ENCODE measurements around the gene PPP1R3F. TPM values are rescaled to one million over a fixed set of nuclear protein-coding genes. Genes with fewer than 3 reads are reported as not detected.

Gene PPP1R3F
- total RNA-seq, 1 donor from 2014 or later = 5.6 TPM

GRCh38 chrX:49266523-49267445 lies 2.8 kb upstream of the PPP1R3F start:
- no peaks in the 10 kb centered on the region for H3K36me3 ChIP-seq
- peaks cover 7% of the 10 kb centered on the region for H3F3A ChIP-seq (ENCODE audit: low read depth)
- no peak overlapping the region for H2AFZ ChIP-seq (replicated peaks)
- peaks cover 14% of the 10 kb centered on the region for H3K27me3 Mint-ChIP-seq (ENCODE audit: insufficient read depth, low read depth)
- DNase-seq (ENCODE audit: low spot score) = no peak
- no peaks in the 10 kb centered on the region for H3K9me3 ChIP-seq (ENCODE audit: low read depth)
- H3K27ac Mint-ChIP-seq = no peak overlapping the region
- H3K79me2 ChIP-seq (ENCODE audit: low read depth) = peaks cover 18% of the 10 kb centered on the region
- H3K4me3 ChIP-seq = no peak overlapping the region
- peak overlapping the region; percentile 64 for H3K4me3 Mint-ChIP-seq
- H3K27ac ChIP-seq = no peak overlapping the region
- no peak overlapping the region for H3K9ac ChIP-seq
- H4K20me1 ChIP-seq (ENCODE audit: low read depth) = no peaks in the 10 kb centered on the region
- TF ChIP-seq EZH2phosphoT487 (IDR thresholded peaks at IDR 0.05) = no peak
- TF ChIP-seq CTCF (IDR thresholded peaks at IDR 0.05) = no peak
- no peak for TF ChIP-seq EZH2 (IDR thresholded peaks at IDR 0.05)
- H3K9me3 Mint-ChIP-seq = peaks cover 5% of the 10 kb centered on the region
- H3K27me3 ChIP-seq = no peaks in the 10 kb centered on the region
- peaks cover 4% of the 10 kb centered on the region for H3K36me3 Mint-ChIP-seq
- H3K4me1 Mint-ChIP-seq = peaks cover 11% of the 10 kb centered on the region
- H3K4me2 ChIP-seq = no peak overlapping the region
- peaks cover 7% of the 10 kb centered on the region for H3K4me1 ChIP-seq

- Histone ChIP-seq H3K27ac (no peak overlapping the region), H3K9me3 (ENCODE audit: low read depth) (no peaks in the 10 kb centered on the region), H3K4me3 (peak overlapping the region; percentile 62), H3K79me2 (ENCODE audit: low read depth) (peaks cover 37% of the 10 kb centered on the region), H3K4me1 (peaks cover 7% of the 10 kb centered on the region), H3K4me2 (peak overlapping the region; percentile 78), H3K27me3 (no peaks in the 10 kb centered on the region), H4K20me1 (ENCODE audit: low read depth) (peaks cover 13% of the 10 kb centered on the region), H3K36me3 (no peaks in the 10 kb centered on the region), H3K9ac (peak overlapping the region; percentile 58), H3F3A (ENCODE audit: low read depth) (peaks cover 7% of the 10 kb centered on the region), H2AFZ (replicated peaks) (no peak overlapping the region)
- Mint-ChIP-seq H3K27ac (peak overlapping the region; percentile 99), H3K27me3 (ENCODE audit: insufficient read depth, low read depth) (peaks cover 11% of the 10 kb centered on the region), H3K9me3 (peaks cover 4% of the 10 kb centered on the region), H3K4me1 (peaks cover 17% of the 10 kb centered on the region), H3K36me3 (peaks cover 4% of the 10 kb centered on the region), H3K4me3 (peak overlapping the region; percentile 94)
- DNase-seq (ENCODE audit: low spot score) = no peak
- TF ChIP-seq EZH2 (IDR thresholded peaks at IDR 0.05) = no peak
- TF ChIP-seq EZH2phosphoT487 (IDR thresholded peaks at IDR 0.05) = no peak
- no peak for TF ChIP-seq CTCF (IDR thresholded peaks at IDR 0.05)
Measured at GRCh38 chrX:49268702-49269009, 937 bp upstream of the PPP1R3F start.

GRCh38 chrX:49269010-49269766 lies 405 bp upstream of the PPP1R3F start:
- Histone ChIP-seq H3K27me3 (no peaks in the 10 kb centered on the region), H3K9ac (peak overlapping the region; percentile 58), H2AFZ (replicated peaks) (peak overlapping the region; percentile 81), H3K27ac (peak overlapping the region; percentile 95), H3K4me1 (peaks cover 7% of the 10 kb centered on the region), H4K20me1 (ENCODE audit: low read depth) (peaks cover 18% of the 10 kb centered on the region), H3F3A (ENCODE audit: low read depth) (peaks cover 7% of the 10 kb centered on the region), H3K4me3 (peak overlapping the region; percentile 62), H3K9me3 (ENCODE audit: low read depth) (no peaks in the 10 kb centered on the region), H3K36me3 (no peaks in the 10 kb centered on the region), H3K4me2 (peak overlapping the region; percentile 78), H3K79me2 (ENCODE audit: low read depth) (peaks cover 42% of the 10 kb centered on the region)
- H3K9me3 Mint-ChIP-seq = peaks cover 4% of the 10 kb centered on the region
- H3K4me3 Mint-ChIP-seq = peak overlapping the region; percentile 94
- TF ChIP-seq EZH2 (IDR thresholded peaks at IDR 0.05) = no peak
- TF ChIP-seq CTCF (IDR thresholded peaks at IDR 0.05) = no peak
- TF ChIP-seq EZH2phosphoT487 (IDR thresholded peaks at IDR 0.05) = no peak
- peak overlapping the region; percentile 99 for H3K27ac Mint-ChIP-seq
- H3K36me3 Mint-ChIP-seq = peaks cover 4% of the 10 kb centered on the region
- H3K4me1 Mint-ChIP-seq = peaks cover 17% of the 10 kb centered on the region
- H3K27me3 Mint-ChIP-seq (ENCODE audit: insufficient read depth, low read depth) = peaks cover 11% of the 10 kb centered on the region
- DNase-seq (ENCODE audit: low spot score) = peak; percentile 95
